Measurements from ENCODE around the gene P2RY2.

Gene P2RY2

DNA sequence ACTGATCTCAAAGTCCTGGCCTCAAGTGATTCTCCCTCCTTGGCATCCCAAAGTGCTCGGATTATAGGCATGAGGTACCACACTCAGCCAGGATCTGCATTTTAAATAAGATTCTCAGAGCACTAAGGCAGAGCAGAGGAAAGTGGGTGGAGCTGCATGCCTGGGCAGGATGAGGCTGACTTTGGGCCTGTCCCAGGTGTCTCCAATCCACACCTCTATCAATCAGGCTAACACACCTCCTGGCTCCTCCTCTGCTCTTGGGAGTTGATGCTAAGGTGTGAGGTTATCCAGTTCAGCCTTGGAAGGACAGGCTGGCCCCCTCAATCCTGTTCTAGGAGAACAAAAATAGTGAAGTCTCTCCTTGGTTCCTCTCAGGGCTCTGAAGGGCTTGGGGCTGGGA lies 30.2 kb upstream of the P2RY2 start:
- no peak for TF ChIP-seq FOXP2 (optimal IDR thresholded peaks at IDR 0.05; ENCODE audit: borderline replicate concordance, extremely low read depth, extremely low read length, insufficient read depth)

DNA sequence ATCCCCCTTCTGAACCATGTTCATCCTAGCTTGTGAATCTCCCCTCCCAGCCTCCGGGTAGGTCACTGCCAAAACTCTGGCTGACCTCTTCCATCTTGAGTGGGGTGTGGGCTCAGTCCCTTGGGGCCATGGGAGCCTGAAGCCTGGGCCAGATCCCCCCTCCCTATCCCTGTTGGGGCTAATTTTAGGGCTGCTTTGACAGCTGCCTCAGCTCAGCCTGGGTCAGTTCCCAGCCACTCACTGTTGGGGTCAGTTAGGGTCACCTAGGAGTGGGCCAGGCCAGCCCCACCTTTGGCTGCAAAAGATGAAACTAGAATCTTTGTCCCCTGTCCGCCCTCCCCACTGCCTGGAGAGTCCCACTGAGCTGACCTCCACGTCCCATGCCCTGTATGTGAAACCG lies 29.8 kb upstream of the P2RY2 start:
- TF ChIP-seq TAF1 (IDR thresholded peaks at IDR 0.05; ENCODE audit: borderline replicate concordance, insufficient read depth, low read length) (no peak), POLR2AphosphoS5 (IDR thresholded peaks at IDR 0.05; ENCODE audit: low read depth, low read length) (no peak), SIN3A (IDR thresholded peaks at IDR 0.05; ENCODE audit: borderline replicate concordance, insufficient read depth, low read length) (no peak), FOXP2 (optimal IDR thresholded peaks at IDR 0.05; ENCODE audit: borderline replicate concordance, extremely low read depth, extremely low read length, insufficient read depth) (no peak)
- TF ChIP-seq, protein P1, sequence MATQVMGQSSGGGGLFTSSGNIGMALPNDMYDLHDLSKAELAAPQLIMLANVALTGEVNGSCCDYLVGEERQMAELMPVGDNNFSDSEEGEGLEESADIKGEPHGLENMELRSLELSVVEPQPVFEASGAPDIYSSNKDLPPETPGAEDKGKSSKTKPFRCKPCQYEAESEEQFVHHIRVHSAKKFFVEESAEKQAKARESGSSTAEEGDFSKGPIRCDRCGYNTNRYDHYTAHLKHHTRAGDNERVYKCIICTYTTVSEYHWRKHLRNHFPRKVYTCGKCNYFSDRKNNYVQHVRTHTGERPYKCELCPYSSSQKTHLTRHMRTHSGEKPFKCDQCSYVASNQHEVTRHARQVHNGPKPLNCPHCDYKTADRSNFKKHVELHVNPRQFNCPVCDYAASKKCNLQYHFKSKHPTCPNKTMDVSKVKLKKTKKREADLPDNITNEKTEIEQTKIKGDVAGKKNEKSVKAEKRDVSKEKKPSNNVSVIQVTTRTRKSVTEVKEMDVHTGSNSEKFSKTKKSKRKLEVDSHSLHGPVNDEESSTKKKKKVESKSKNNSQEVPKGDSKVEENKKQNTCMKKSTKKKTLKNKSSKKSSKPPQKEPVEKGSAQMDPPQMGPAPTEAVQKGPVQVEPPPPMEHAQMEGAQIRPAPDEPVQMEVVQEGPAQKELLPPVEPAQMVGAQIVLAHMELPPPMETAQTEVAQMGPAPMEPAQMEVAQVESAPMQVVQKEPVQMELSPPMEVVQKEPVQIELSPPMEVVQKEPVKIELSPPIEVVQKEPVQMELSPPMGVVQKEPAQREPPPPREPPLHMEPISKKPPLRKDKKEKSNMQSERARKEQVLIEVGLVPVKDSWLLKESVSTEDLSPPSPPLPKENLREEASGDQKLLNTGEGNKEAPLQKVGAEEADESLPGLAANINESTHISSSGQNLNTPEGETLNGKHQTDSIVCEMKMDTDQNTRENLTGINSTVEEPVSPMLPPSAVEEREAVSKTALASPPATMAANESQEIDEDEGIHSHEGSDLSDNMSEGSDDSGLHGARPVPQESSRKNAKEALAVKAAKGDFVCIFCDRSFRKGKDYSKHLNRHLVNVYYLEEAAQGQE (IDR thresholded peaks at IDR 0.05; ENCODE audit: insufficient read depth in 1 of 2, low read depth in 2 of 2, low read length in 2 of 2): no peak

DNA sequence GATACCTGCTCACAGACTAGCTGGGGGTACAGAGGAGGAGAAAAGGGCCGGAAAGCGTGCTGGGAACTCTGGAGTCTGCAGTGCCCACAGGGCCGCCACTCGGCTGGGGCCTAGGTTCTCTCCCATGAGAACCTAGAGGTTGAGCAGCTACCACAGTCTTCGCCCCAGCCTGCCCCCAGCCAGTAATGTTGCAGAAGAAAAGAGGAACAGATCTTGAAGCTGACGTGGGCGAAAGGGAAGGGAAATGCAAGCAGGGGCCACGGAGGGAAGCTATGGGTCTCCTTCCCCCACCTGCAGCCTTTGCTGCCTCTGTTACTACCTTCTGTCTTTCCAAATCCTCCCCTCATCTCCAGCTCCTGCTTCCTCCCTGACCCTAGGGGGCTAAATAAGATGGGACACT lies 28.8 kb upstream of the P2RY2 start:
- no peak for TF ChIP-seq POLR2AphosphoS5 (IDR thresholded peaks at IDR 0.05; ENCODE audit: low read depth, low read length)
- TF ChIP-seq SIN3A (IDR thresholded peaks at IDR 0.05; ENCODE audit: borderline replicate concordance, insufficient read depth, low read length): no peak
- no peak for TF ChIP-seq FOXP2 (optimal IDR thresholded peaks at IDR 0.05; ENCODE audit: borderline replicate concordance, extremely low read depth, extremely low read length, insufficient read depth)
- TF ChIP-seq, protein P1 (IDR thresholded peaks at IDR 0.05; ENCODE audit: insufficient read depth in 1 of 2, low read depth in 2 of 2, low read length in 2 of 2): no peak
- TF ChIP-seq TAF1 (IDR thresholded peaks at IDR 0.05; ENCODE audit: borderline replicate concordance, insufficient read depth, low read length): no peak

DNA sequence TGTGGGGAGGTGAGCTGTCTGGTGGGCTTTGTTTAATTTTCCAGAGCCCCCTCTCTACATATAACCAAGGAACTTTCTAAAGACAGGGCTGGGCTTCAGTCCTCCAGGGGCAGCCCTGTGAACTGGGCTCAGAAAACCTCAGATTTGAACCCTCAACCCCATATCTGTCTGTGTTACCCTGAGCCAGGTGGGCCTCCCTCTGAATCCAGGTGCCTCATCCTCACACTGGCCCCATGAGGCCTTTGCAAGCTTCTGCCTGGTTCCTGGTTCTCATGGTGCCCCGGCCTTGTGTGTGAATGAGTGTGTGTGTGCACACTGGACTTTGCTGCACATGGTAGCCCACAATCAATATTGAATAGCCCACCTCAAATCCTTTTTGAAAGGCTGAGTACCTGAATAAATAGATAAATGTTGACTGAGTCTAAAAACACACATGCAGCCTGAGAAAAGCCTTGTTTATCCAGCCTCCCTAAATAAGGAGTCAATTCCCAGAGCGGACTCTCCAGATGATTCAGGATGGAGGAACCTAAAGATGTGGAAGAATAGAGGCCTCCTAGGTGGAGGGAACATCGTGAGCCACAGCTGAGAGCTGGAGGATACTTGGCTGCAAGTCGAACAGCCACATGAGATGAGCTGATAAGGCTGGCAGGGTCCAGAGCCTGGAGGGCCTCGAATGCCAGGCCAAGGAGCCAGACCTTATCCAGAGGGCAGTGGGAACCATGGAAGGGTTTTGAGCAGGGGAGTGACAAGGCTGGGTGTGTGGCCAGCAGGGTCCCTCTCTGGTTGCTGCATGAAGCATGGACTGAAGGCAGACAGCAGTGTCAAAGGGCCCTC lies 28.1 kb upstream of the P2RY2 start:
- TF ChIP-seq SIN3A (IDR thresholded peaks at IDR 0.05; ENCODE audit: borderline replicate concordance, insufficient read depth, low read length) (no peak), TAF1 (IDR thresholded peaks at IDR 0.05; ENCODE audit: borderline replicate concordance, insufficient read depth, low read length) (no peak), POLR2AphosphoS5 (IDR thresholded peaks at IDR 0.05; ENCODE audit: low read depth, low read length) (no peak), FOXP2 (optimal IDR thresholded peaks at IDR 0.05; ENCODE audit: borderline replicate concordance, extremely low read depth, extremely low read length, insufficient read depth) (no peak)
- TF ChIP-seq, protein P1 (IDR thresholded peaks at IDR 0.05; ENCODE audit: insufficient read depth in 1 of 2, low read depth in 2 of 2, low read length in 2 of 2): no peak

DNA sequence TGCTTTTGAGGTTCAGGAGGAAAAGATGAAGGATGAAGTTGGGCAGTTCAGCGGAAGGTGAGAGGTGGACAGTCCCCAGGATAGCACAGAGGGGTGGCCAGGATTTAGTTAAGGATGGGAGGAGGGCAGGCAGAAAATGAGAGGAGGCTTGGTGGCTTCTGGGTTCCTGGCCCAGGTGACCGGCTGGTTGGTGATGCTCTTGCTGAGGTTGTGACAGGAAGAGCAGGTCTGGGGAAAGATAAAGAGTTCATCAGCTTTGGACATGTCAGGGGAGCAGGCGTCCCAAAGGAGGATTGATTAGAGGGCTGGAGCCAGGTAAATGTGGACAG lies 27.6 kb upstream of the P2RY2 start:
- TF ChIP-seq TAF1 (IDR thresholded peaks at IDR 0.05; ENCODE audit: borderline replicate concordance, insufficient read depth, low read length) (no peak), SIN3A (IDR thresholded peaks at IDR 0.05; ENCODE audit: borderline replicate concordance, insufficient read depth, low read length) (no peak), FOXP2 (optimal IDR thresholded peaks at IDR 0.05; ENCODE audit: borderline replicate concordance, extremely low read depth, extremely low read length, insufficient read depth) (no peak), POLR2AphosphoS5 (IDR thresholded peaks at IDR 0.05; ENCODE audit: low read depth, low read length) (no peak)
- TF ChIP-seq, protein P1 (IDR thresholded peaks at IDR 0.05; ENCODE audit: insufficient read depth in 1 of 2, low read depth in 2 of 2, low read length in 2 of 2): no peak
